HG03354 (cell line): ENCODE results near the gene HCRTR2.
"Not testable (repeated sequence)": the region's sequence is repeated elsewhere in the genome, so short reads cannot be mapped to it uniquely, and the experiment has no call there.

Source experiments
- ATAC-seq: cut with Tn5 transposase; IDR thresholded peaks from one replicate; pipeline ENCODE4 v1.9.1; 2021; ENCODE audit warnings: mild to moderate bottlenecking; ENCODE audit not compliant: unreplicated experiment, poor library complexity, severe bottlenecking

The HCRTR2 gene

DNA sequence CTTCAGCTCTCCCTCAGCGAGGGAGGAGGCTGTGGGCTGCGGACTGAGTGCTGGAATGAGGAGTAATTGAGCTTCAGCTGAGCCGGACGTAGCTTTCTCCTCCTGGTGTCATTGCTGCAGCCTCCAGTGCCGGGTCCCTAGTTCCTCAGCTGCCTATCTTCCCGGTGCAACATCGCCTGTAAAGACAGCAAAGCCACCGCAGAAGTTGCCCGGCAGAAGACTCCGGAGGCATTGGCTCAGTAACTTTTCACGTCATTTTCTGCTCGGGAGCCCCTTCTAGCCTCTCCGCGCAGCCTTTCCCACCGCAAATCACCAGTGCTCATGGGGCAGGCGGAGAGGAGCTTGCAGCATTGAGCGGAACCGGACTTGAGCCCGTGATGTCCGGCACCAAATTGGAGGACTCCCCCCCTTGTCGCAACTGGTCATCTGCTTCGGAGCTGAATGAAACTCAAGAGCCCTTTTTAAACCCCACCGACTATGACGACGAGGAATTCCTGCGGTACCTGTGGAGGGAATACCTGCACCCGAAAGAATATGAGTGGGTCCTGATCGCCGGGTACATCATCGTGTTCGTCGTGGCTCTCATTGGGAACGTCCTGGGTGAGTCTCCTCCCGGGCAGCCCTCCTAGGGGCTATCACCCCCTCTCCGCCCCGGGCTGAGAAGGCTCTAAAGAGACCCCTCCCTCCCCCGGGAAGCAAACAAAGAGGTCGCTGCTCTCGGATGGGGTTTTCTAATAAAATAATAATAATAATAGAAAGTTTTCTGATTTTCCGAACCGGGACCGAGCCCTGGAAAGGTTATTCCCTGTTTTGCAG lies at the start of gene HCRTR2:
Gene HCRTR2 (plus strand): TSS at position 305 of the 816 bp plus-strand sequence. CDS start 73 bp downstream, at position 378.
- no peak for ATAC-seq

DNA sequence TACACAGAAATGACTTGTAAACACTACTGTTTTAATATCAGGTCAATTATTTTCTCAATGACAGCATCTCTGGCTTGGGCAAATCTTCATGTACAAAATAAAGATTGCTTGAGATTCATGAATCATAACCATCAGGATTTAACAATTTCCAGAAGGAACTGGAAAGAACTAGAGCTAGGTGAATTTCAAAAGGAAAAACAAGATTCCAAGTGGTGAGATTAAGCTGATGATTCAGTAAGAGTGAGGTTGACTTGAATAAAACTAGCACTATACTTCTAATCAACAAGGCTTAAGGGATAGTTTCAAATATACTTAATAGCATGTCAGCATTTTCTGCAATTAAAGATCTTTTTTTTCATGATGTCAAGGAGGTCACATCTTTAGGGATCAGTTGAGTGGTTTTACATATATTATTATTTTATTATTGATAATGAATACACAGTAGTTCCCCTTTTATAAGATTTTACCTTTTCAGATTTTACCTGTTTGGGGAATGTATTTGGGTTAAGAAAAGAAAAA lies 43.5 kb upstream of the HCRTR2 start:
- ATAC-seq: no peak

DNA sequence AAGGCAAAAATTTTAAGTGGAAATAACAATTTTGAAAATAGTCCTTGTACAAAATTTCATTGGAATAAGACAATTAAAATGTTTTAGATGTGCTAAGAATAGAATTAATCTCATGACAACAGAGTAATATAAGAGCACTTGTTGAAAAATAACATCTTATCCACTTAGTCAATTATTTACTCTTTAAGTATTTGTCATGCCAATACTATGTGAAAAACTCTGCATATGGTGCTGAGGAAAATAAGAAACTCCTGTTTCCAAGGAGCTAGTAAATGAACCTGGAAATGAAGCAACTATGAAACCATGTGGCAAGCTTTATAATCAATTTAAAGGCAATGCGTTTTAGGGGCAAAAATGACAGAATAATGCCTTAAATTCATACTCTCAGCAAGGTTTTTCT lies 42.7 kb upstream of the HCRTR2 start:
- ATAC-seq: no peak

DNA sequence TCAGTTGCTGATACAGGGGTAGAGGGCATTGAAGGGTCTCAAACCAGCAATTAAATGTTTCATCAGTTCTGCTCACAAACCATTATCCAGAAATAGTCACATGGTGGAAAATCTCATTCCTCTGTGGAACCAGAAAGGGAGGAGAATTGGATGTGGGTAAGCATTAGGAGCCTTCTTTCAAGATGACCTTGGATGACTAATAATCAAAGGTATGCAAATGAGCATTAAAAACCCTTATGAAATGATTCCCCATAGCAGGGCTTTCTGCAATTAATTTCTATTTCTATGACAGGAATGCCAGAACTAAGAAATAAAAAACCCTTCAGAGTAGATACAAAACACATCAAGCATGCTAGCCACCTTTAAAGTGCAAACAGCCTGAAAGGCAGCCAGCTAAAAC lies 37.4 kb upstream of the HCRTR2 start:
- no peak for ATAC-seq

DNA sequence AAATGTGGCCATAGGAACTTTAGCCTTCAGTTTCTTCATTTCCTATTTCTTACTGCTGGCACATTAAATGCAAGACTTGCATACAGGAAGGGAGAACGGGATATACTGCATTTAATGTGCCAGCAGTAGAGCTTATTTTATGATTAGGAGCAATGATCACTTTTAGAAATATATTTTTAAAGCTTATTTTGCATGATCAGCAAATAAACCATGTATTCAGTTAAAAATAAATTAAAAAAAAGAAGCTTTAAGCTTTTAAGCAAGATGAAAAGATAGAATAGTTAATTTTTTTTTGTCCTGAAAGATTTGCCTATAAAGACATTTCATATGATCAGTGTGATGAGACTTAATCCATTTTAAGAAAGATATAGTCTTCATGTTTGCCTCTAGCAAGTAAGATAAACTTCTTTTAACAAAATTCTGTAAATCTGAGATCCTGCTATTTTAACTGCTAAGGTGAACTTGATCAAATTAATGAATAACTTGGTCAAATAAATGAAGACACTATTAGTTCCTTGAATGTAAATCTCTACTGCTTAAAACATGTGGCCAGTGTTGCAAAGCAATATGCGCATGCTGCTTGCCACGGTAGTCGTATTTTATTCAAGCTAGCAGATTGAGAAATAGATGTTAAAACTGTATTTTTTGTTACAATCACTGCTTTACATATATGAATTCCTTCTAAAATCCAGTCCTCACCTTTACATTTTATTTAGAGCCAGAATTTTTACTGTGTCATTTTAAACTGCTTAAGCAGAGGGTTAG lies 36.2 kb upstream of the HCRTR2 start:
- ATAC-seq: no peak

DNA sequence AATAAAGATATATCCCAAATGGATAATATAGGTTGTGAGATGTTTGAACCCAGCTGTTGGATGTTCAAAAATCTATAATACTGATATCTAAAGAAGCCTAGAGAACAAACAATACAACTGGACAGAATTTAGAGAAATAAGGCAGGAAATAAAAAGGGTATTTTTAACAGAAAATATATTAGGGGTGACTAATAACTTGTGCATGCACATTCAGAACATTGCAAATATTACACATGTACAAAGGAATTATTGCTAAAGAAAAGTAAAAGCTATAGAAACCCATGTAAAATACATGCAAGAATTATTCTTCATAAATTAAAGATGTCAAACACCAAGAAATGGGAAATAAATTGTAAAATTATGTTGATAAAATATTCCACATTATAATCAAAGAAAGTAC lies 32.7 kb upstream of the HCRTR2 start:
- no peak for ATAC-seq

DNA sequence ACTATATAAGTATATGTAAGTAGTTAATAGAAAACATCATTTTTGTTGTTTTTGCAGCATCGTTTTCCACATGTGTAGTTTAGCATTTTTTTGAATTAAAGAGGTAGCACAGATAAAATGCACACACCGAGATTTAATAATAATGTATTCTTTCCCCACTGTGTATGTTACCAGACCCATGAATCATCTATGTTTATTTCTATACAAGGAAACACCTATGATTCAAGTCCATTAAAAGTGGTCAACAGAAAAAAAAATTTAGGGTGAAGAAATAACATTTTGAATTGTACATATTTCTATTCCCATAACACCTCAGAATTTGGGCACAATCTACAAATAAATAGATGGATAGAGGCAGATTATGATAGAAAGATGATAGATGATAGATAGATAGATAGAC lies 31.7 kb upstream of the HCRTR2 start:
- no peak for ATAC-seq

DNA sequence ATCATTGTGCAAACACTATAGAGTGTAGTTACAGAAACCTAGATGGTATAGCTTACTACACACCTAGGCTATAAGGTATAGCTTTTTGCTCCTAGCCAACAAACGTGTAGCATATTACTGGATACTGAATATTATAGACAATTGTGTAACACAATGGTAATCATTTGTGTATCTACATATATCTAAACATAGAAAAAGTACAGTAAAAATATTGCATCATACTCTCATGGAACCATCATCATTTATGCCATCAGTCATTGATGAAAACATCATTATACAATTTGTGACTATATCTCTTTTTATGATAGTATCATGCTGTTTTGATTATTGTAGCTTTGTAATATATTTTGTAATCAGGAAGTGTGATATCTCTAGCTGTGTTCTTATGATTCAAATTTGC lies 21.0 kb upstream of the HCRTR2 start:
- ATAC-seq: no peak

DNA sequence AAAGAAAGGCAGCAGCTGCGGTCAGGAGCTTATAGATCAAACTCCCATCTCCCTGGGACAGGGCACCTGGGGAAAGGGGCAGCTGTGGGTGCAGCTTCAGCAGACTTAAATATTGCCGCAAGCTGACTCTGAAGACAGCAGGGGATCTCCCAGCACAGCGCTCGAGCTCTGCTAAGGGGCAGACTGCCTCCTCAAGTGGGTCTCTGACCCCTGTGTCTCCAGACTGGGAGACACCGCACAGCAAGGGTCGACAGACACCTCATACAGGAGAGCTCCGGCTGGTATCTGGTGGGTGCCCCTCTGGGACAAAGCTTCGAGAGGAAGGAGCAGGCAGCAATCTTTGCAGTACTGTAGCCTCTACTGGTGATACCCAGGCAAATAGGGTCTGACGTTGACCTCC lies 15.5 kb upstream of the HCRTR2 start:
- ATAC-seq: not testable (repeated sequence)

DNA sequence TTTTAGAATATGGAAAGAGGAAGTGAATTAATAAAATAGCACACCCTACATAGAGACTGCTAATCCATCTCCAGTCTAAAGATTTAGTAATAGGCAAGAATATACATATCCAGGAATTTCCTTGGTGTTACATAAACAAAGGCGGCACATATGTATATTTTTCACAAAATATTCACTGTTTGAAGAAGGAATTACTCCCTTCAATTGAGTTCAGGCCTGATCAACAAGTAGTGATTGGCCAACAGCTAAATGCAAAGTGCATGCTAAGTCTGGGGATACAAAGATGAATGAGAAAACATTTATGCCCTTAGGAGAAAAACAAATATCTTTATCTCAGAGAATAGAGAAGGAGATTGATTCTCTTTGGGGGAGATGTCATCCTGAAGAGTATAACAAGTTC lies 6.5 kb upstream of the HCRTR2 start:
- no peak for ATAC-seq

DNA sequence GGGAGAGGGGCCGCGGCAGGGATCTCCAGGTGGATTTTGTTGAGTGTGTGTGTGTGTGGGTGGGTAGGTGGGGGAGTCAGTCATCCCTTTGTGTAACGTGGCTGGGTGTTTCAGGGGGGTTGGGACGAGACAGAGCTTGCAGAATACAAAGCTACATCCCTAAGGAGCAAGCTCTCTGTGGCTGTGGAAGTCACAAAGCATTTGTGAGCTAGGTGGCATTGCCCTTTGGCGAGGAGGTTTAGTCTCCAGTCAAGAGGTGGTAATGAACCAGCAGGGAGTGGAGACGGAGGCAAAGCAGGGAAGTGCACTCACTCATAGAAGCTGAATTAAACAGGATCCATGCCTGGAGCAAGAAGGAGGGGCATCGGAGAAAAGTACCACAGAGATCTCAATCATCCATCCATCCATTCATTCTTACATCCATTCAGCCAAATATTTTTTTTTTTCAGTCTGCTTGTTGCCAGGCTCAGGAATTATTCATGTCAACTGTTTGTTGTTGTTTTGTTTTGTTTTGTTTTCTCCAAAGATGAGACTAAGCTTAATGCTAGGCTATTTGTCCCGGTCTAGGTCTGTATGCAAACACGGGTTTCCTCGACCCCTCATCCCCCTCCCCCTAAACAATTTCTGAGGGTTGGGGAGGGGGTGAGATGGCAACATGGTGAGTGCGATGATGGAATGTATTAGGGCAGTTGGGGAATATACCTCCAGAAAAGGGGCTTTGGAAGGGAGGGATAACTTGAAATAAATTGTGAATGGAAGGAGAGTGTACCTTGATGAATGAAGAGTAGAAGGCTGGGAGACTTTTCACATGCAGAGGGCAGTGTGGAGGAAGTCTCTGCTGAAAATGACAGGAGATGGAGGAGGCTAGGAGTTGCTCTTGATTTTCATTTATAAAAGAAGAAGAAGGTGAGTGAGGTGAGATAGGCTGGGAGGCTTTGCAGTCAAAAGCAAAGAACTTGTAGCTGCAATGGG lies 1.0 kb downstream of the HCRTR2 start:
- no peak for ATAC-seq

DNA sequence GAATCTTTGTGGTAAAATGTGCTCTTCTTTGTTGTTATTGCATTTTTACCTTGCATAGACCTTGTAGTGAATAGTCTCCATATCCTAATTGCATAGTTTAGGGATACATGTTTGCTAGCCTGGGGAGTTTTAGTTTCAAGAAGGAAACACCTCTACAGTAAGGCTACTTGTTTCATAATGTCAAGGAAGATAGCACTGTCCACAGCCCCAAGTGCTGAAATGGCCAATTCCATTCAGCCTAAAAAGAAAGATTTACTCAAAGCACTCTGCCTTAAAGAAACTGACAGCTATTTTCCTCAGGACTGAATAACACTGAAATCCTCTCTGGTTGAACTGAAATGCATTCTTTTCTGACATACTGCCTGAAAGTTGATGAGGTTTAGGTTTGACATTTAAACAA lies 2.6 kb downstream of the HCRTR2 start:
- ATAC-seq: no peak

DNA sequence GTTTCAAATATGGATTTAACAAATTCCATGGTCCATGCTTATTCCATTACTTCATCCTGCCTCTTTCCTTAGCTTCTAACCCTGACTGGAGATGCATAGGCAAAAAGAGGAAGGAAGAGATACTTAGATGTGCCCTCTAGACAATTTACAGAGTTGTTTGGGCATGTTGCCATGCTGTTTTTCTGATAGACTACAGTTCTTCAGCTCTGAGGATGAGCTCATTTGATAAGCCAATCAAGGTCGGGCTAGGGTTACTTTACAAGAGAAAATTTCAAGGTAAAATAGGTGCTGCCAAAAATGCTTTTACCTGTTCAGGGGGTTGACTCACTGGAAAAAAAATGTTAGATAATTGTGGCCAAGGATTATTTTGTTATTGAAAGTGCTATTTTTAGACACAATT lies 5.9 kb downstream of the HCRTR2 start:
- no peak for ATAC-seq

DNA sequence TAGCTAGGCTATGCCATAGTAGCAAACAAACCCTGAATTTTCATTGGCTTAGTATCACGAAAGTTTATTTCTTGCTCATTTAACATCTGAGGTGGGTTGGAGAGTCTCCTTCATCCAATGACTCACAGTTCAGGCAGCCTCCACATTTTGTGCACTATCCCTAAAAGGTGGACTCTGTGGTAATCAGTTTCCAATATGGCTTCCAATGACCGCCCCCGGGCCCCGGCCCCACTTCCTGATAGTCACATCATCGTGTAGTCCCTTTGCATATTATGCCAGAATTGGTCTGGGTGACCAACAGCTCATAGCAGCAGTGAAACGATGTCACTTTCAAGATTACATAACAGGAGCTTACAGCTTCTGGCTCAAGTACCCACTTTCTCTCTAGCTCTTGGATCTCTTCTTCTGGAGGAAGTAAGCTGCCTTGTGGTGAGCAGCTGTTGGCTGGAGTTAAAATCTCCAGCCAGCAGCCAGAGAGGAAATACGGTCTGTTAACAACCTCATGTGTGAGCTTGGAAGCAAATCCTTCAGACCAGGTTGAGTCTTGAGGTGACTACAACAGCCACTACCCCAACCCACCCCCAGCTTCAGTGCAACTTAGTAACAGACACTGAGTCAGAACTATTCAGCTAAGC lies 7.8 kb downstream of the HCRTR2 start:
- ATAC-seq: no peak

DNA sequence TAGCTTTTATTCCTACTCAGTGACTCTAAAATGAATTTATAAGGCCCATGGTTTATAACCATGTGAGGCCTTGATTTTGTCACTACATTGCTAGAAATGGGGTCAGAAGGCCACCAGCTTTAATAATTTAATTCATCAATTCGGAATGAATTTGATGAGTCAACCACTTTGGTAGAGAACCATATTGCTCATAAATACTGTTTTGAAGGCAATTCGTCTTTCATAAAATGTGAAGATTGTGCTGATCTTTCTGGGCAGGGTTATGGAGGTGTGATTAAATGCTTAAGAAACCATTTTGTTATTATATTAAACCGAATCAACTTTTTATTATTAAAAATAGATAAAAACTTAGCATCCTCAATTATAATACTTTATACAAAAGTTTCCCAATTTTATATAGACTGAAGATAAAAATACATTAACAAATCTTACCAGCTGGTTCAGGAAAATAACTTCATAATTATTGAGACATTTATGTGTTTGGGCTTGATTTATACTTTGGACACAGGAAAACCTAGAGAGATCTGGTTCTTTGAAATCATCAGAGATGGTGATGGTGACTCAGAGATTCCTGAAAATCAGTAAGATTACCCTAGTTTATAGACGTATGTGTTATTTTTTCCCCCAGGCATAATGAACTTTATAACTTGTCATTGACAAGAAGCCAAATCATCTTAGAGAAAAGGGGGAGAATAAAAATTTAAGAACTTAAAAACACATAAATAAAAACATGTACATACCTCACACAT lies 10.6 kb downstream of the HCRTR2 start:
- no peak for ATAC-seq

DNA sequence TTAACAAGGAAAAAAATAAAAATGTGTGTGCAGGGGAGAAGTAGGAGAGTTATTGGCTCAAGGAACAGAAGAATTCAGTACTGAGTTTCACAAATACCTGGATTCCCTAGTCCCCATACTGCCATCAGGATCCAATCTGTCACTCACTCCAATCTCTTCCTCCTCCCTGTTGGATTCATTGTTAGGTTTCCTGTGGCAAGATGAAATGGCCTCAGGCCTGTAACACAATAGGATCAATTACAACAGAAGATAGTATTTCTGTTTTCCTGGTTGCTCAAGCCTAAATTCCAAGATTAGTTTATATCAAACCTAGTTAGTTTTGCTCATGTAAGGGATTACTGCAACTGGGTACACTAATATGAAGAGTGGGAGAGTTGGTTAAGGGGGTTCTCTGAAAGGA lies 24.4 kb downstream of the HCRTR2 start:
- ATAC-seq: no peak

DNA sequence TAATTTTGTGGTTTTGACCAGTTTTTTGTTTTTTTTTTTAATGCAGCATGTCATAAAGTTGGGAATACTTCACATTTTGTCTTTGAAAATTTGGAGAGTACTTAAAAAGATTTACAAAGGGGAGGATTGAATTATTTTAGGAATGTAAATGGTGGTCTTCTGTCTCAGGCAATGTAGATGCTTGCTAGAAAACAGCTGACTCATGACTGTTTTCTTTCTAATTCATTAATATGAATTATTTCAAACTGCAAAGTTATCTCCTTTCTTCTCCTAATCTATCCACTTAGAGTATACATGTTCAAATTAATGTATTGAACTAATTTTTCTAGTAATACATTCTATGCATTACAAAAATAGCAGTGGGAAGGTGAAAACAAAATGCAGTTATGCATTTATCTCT lies 24.9 kb downstream of the HCRTR2 start:
- ATAC-seq: no peak

DNA sequence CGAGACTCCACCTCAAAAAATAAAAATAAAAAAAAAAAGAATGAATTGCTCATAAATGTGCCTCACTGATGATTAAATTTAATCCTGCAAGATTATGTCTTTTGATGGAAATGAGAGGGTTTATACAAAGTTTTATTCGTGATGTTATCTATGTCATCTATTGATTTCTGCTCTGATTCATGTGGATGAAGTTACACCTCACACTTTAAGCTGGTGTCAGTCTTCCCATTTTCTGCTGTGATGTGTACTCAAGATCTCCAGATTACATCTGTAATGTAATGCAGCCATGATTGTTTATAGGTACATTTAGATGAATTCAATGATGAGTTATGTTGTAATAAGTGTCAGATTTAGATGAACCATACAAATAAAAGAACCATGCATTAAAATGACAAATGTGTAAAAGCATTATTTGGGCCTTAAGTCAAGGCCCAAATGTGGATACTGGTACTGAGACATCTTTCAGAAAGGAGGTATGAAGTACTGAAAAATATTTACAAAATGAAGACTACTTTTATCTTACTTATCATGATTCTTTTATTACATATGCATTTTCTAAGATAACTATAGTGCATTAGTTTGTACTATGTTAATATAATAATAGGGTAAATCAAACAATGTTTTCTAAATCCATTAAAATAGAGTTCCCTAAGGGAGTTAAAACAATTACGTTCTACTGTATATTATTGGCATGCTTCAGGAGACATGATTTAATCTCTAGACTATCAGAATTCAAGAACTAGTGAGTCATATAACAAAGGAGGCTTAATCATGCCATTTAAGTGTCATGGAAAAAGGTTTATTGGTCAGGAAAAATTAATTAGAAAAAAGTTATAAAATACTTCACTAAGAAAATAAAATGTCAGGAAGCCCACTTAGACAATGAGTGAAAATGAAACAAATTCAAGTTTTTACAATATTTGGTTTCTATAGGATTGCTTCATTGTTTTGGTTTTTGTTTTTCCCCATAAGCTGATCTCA lies 34.5 kb downstream of the HCRTR2 start:
- no peak for ATAC-seq
